GM18520 (cell line): ENCODE data around the gene MFN1.

Source experiments
- ATAC-seq: cut with Tn5 transposase; IDR thresholded peaks from one replicate; pipeline ENCODE4 v1.9.1; 2021; ENCODE audit not compliant: unreplicated experiment

Gene MFN1

DNA sequence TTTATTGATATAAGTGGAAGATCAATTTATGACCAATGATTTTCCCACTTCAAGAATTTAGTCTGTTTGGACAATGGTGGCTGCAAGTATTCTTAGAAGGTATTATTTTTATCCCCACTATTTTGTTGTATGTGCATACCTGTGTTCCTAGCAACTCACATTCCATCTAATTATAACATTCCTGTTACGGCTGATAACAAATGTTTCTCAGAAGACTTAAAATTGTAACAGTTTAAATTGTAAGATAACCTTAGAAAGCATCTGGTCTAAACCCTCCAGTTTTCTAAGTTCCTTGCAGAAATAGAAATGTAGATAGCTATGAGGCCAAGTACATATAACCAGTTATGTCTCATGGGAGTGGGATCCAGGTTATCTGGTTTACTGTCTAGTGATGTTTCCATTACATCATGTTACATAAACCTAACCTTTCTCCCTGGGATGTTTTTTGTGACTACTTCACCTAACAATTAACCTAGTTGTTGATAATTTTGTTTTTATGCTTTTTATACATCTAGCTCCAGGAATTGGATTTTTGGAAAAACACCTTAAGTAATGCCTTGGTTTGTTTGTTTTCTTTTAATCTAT is 11.1 kb upstream of the MFN1 start:
- ATAC-seq, result no peak

DNA sequence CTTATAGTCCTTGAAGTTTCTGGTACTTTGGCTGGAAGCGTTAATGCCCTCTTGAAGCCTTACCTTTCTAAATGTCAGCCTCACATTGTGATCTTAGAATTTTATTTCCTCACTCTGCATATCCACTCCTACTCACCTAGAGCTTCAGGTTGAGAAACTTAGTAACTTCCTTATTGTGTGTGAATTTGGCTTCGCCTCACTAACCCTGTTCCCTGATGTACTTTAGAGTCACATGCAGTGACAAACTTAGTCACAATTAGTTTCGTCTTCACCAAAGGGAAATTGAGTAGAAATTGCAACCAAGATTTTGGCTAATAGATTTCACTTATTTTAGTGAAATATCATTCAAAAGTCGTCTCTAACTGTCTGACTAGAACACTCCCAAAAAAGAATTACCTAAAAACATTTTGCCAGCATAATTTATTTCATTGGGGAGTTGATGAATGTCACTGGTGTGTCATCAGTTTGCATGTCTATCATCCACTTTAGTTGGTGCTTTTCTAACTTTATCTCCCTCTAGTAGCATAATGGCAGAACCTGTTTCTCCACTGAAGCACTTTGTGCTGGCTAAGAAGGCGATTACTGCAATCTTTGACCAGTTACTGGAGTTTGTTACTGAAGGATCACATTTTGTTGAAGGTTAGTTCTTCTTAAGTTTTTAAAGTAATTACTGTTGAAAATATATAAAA is 960 bp downstream of the MFN1 start:
- peak; percentile 71 for ATAC-seq

DNA sequence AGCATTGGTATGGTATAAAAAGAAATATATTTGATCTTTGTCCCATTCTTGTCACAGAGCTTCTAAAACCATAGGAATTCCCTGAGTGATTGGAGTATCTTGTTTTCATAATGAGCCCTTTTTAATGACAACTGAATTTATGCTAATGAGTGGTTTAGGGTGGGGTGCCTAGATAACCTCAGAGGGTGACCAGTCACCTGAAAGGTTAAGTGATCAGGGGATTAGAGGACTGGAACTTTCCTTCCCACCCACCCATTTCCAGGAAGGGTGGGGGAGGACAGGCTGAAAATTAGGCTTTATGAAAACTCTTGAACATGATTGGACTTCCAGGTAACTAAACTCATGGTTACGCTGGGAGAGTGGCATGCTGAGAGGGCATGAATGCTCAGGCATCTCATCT is 8.5 kb downstream of the MFN1 start:
- ATAC-seq, result no peak

DNA sequence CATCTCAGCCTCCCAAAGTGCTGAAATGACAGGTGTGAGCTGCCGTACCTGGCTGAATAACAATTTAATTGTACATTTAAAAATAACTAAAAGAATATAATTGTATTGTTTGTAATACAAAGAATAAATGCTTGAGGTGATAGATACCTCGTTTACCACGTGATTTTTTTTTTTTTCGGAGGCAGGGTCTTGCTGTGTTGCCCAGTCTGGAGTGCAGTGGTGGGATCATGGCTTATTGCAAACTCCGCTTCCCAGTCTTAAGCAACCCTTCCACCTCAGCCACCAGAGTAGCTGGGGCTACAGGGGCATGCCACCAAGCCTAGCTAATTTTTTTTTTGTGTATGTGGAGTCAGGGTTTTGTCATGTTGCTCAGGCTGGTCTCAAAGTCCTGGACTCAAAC is 15.8 kb downstream of the MFN1 start:
- ATAC-seq, result no peak

DNA sequence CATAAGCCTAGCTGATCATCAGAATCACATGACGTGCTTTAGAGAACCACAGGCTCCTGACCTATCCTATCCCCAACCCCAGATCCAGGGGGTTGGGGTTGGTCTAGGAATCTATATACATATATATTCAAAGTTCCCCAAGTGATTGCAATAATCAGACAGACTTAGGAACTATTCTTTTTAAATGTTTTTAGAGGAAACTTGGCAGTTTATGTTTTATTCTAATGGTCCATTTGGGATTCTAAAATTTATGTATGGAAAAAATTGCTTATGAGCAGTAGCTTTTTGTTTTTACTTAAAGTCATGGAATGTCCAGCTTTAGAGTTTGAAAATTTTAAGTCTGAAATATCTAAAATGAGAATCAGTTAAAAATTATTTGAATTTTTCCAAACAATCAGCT is 22.1 kb downstream of the MFN1 start:
- ATAC-seq, result no peak

DNA sequence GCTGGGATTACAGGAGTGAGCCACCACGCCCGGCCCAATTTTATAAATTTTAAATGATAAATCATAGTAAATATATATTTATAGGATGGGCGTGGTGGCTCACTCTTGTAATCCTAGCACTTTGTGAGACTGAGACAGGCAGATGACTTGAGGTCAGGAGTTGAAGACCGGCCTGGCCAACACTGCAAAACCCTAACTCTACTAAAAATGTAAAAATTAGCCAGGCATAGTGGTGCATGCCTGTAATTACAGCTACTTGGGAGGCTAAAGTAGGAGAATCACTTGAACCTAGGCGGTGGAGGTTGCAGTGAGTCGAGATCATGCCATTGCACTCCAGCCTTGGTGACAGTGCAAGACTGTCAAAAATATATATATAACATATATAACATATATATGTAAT is 26.4 kb downstream of the MFN1 start:
- no peak for ATAC-seq

DNA sequence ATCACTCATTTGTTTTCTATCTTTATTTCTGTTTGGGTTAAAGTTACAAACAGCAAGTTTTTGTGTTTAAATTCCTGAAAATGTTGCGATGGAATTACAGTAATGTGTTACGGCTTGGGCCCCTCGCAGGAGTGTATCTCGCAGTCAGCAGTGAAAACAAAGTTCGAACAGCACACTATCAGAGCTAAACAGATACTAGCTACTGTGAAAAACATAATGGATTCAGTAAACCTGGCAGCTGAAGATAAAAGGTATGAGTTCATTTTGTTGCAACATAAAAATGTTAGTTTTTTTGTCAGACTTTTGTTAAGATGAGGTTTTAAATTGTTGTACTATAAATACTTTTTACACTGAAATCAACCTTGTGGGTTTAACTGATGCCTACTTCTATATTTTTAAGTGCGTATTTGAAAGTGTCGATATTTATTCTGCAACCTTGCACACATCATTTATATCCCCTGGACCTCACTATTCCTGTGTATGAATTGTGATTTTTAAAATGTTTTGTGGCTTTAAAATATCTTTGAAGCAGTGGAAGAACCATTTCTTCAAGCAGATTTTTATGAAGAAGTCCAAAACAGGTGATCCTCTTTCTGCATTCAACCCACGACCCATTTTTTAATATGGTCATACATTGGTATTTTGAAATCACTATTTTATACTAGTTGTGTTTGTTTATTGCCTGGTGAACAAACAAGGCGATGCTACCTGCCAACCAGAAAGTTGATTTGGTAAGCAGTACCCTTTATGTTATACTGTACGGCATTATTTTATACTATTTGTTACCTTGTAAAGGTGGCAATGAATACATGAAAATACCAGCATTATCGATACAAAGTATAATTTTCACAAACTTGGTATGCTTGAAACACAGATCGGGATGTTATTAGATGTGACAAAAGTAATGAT is 27.8 kb downstream of the MFN1 start:
- ATAC-seq, result no peak

DNA sequence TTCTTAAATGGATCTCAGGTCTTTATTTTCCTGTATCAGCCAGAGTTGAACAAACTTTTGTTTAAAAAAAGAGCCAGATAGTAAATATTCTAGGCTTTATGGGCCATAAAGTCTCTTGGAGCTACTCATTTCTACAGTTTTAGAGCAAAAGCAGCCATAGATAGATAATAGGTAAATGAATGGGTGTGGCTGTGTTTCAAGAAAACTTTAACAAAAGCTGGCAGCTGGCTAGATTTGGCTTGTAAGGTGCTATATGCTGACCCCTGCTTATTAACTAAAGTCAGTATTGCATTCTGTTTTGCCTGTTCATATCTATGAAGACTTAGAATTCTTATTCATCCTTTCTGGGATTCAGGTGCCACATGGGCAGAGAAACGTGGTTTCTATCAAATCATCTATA is 29.0 kb downstream of the MFN1 start:
- no peak for ATAC-seq

DNA sequence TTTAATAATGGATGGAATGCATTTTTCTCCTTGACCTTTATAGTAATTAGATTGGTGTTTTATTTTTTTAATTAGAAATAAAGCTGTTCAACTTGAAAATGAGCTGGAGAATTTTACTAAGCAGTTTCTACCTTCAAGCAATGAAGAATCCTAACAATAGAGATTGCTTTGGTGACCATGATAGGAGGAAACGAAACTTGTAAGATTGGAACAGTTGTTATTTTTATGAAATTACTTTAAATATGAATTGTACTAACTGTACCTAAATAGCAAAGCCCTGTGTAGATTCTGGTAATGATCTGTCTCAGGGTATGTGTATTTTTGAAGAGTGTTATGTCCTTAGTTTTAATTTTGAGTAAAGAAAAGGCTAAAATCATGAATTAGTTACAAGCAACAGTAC is 44.4 kb downstream of the MFN1 start:
- ATAC-seq, result no peak

DNA sequence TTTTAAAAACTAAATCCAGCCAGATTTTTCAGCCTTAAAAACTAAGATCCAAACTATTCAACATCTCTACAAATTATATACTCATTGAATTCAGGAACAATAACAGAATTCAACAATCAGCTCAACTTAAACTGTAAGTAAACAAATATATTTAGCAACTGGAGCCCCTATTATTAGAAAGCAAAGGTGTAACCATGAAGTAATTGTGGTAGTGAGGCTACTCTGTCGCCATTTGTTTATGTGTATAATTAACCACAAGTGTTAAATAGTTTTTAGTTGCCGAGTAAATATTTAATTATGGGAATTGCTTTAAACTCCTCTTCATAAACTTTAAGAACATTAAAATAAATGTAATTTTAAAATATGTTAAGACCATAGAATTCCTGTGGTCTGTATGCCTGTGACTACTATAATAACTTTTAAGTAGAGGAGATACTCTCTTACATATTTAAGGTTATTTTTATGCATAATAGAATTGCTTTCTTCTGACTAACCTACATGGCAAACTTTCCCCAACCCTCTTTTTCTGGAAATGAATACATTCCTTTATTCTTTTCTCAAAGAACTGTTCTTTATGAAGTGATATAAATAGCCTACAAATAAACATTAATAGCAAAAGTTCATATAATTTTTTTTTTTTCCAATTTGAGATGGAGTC is 51.2 kb downstream of the MFN1 start:
- no peak for ATAC-seq

DNA sequence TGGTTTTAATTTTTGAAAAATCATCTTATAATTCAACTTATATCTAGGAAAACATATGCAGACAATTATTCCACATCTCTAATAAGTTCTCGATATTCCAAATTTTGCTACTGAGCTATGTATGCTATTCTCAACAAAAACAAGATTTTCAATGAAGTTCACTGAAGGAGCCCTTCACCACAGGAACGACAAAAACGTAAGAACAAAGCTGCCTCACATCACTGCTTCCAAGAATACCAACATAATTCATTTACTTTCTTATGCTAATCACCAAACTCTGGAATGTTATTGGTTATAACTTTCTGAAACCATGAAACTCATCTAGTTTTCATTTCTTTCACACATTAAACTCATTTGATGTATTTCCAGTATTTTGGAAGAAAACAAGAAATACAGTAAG is 54.1 kb downstream of the MFN1 start:
- no peak for ATAC-seq

DNA sequence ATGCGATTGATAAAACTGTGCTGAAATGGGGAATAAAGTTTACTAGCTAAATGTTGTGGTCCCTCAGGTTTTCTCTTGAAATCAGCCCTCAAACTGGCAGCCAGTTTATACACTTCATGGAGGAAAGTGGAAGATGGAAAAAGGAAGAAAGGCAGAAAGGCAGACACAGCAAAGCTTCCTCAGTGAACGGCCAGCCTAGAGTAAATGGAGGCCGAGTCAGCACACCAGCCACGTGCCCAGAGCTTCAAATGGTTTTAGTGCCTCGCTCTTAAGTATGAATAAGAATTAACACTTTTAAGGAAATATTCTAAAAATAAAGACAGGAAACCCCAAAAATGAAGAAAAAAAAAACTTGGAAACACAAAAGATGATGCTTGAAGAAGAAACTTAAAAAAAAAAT is 55.5 kb downstream of the MFN1 start:
- no peak for ATAC-seq

DNA sequence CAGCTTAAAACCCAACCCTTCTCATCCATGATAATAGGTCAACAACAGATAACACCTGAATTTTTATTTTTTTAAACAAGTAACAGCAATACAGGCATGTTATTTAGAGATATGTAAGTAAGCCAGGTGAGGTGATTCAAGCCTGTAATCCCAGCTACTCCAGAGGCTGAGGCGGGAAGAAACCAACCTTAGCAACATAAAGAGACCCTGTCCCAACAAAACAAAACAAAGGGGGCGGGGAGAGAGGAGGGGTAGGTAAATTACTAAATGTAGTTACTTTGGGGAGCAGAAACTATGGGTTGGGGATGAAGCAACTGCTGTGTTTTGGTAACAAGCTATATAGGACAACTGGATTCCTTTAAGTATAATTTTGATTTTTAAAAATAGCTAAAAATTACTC is 56.8 kb downstream of the MFN1 start:
- no peak for ATAC-seq

DNA sequence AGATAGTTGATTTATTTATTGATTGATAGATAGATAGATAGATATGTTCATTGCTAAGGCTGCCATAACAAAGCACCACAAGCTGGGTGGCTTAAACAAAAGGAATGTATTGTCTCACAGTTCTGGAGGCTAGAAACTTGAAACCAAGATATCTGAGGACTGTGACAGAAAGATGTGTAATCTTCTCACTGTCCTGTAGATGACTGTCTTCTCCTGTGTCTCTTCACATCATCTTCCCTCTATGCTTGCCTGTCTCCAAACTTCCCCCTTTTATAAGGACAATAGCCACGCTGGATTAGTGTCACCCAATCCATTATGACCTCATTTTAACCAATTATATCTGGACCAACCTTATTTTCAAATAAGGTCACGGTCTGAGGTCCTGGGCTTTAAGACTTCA is 62.8 kb downstream of the MFN1 start:
- no peak for ATAC-seq

DNA sequence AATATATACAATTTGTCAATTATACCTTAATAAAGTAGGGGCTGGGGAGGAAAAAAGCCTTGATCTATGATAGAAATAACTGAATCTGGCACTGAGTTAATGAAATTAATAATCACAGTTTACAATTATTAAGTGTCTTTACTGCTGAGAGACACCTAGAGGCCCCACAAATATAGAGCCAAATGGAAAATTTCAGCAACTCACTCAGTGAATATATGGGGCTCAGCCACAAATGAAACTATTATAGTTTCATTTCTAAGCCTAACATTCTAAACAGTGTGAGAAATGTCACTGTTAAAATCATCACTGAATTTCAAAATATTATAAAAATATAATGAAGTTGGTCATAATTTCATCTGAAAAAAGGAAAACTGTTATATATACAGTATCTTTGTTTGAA is 63.5 kb downstream of the MFN1 start:
- ATAC-seq, result no peak

DNA sequence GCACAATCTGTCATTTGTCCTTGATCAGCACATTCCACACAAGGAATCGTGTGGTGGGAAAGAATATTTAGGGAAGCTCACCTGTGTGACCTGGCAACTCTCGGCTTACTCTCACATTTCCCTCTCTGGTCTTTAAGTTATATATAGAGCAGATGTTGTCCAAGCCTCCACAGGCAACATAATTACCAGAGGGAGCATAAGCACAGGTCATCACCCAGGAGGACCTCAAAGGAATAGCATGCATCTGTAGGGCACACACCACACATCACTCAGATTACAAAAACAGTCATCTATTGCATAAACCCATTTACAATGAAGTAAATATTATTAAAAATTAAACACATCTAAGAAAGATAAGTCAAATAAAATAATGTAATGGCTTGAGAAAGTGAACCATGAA is 67.3 kb downstream of the MFN1 start:
- ATAC-seq, result no peak

DNA sequence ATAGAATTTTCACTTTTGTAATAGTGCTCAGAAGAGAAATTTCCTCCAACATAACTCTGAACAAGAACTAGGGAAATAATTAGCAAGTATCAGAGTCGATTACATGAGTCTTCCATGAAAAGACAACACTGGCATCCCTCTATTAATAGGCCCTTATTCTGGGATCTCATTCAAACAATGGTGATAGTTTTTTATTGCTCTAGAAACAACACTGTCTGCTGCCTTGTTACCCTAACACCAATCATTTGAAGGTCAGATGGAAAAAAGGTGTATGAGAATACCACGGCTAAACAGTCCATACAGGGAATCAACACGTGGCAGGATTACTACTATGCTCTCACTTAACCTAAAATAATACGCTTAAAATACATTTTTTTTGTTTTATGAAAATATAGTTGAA is 67.9 kb downstream of the MFN1 start:
- no peak for ATAC-seq

DNA sequence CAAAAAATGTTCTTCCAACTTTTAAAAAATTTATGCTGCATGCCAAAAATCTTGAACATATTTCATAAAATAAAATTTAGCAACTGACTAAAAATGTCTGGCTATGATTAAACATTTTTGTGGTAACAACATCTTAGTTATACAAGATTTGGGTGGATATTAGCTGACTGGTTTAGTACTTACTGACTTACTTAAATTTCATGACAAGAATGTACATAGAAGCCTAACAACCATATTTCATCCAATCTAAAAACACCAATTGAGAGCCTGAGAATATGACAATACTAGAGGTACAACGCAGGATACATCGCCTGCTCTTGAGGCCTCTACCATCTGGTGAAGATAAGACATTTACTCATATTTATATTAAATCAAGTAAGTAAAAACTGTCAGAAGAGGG is 69.2 kb downstream of the MFN1 start:
- ATAC-seq, result no peak

DNA sequence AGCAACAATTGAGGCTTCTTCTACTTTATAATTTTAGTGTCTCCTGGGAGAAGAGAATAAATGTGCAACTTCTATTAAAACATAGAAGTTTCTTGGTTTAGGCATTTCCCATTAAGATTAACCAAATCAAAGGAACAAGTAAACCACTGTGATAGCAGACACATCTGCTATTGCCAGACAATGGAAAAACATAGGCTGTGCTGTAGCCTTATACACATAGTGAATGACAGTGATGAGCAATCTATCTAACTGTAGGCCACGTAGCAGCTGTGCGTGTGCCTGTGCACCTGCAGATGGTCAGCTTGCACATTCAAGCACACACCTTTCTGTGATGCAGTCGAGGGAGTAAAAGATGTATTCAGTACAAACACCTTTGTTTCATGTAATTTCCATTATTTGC is 71.1 kb downstream of the MFN1 start:
- no peak for ATAC-seq

DNA sequence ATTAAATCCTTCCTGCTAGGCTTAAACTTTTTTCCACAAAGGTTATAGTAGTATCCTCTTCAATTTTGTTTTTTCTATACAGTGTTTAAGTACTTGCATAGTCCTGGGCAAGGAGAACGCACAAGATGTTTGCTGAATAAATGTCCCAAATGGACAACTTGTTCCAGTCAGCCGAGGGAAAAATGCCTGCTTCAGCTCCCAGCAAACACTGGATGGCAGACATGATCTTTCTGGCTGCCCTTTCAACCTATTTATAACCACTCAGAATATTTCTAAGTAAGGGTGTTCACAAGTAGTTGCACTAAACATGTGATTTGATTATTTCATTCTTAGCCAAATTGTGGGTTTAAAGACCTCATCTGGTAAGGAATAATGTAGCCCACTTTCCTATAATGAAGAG is 74.0 kb downstream of the MFN1 start:
- no peak for ATAC-seq

DNA sequence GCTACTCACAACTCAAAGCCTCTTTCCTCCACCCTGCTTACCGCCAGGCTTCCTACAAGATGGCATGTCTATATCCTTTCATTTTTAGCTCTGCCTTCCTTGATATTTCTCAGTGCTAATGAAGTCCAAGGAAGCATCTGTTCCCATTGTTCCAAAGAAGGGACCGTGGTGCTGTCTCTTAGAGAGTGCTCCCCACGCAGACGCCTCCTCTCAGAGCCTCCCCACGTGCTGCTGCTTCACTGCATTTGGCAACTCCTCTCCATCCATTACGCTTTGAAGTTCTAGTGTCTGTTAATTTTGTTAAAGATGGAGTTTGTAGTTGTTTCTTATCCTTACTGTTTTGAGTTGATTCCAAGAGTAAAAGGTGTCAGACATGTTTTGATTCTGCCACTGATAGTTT is 77.6 kb downstream of the MFN1 start:
- ATAC-seq, result no peak
